Brain microvascular endothelial cell (primary cell): ENCODE measurements around the gene POMT1.
A peak's percentile ranks its signal among the peaks of the same experiment; 100 is the strongest.

Experiments
- DNase-seq: peaks from one replicate; pipeline ENCODE4 v3.0.0-alpha.2; 2020
- H3K27ac ChIP-seq: fragments of 250-450 bp; sonication (Bioruptor Pico); 2 replicates; pipeline ENCODE4 v1.5.1; 2020; ENCODE audit warnings: mild to moderate bottlenecking, moderate library complexity
- H3K27me3 ChIP-seq: fragments of 250-450 bp; sonication (Bioruptor Pico); replicated peaks from 2 replicates; pipeline ENCODE4 v1.5.1; 2020; ENCODE audit warnings: mild to moderate bottlenecking
- H3K36me3 ChIP-seq: fragments of 250-450 bp; sonication (Bioruptor Pico); replicated peaks from 2 replicates; pipeline ENCODE4 v1.5.1; 2020; ENCODE audit warnings: mild to moderate bottlenecking
- H3K4me3 ChIP-seq: 2 replicates; pipeline ENCODE4 v1.5.1; 2011; ENCODE audit warnings: low read depth, mild to moderate bottlenecking, control low read depth, low read length, moderate library complexity
- CTCF ChIP-seq: IDR thresholded peaks from 2 replicates; pipeline ENCODE4 v1.5.1; 2011; ENCODE audit warnings: low read depth, mild to moderate bottlenecking, moderate library complexity, low read length, control low read depth, inconsistent platforms; ENCODE audit errors: missing control alignments
- in situ Hi-C: cut with HindIII; loops from 2 replicates; pipeline ENCODE4 v1.10.0; 2017; ENCODE audit warnings: low sequenced_read_pairs, low pct_ligation_motif_present

Gene POMT1

GRCh38 chr9:131500939-131501541 is 1.7 kb upstream of the POMT1 start:
- Histone ChIP-seq H3K27ac (no peak overlapping the region), H3K36me3 (peaks cover 35% of the 10 kb centered on the region)
- TF ChIP-seq CTCF, result no peak

GRCh38 chr9:131503626-131504465 is 1.1 kb downstream of the POMT1 start:
- H3K4me3 ChIP-seq, result peak overlapping the region; percentile 78
- no peaks in the 10 kb centered on the region for H3K27me3 ChIP-seq
- H3K36me3 ChIP-seq, result peaks cover 16% of the 10 kb centered on the region
- DNase-seq, result no peak
- H3K27ac ChIP-seq, result no peak overlapping the region
- in situ Hi-C loops, result no loop called here
- TF ChIP-seq CTCF, result no peak

More at GRCh38 chr9:131500939-131501541, 1.7 kb upstream of the POMT1 start:
- Histone ChIP-seq H3K4me3 (no peak overlapping the region), H3K27me3 (no peaks in the 10 kb centered on the region)
- no peak for DNase-seq
- in situ Hi-C loops, result no loop called here

- DNase-seq, result no peak
- no peaks in the 10 kb centered on the region for H3K27me3 ChIP-seq
- H3K36me3 ChIP-seq, result peaks cover 16% of the 10 kb centered on the region
- no peak overlapping the region for H3K27ac ChIP-seq
- in situ Hi-C loops, result no loop called here
- TF ChIP-seq CTCF, result no peak
- no peak overlapping the region for H3K4me3 ChIP-seq
These were observed 2.3 kb downstream of the POMT1 start for GRCh38 chr9:131505012-131505411.

- Histone ChIP-seq H3K27me3 (no peaks in the 10 kb centered on the region), H3K27ac (no peak overlapping the region), H3K36me3 (peaks cover 50% of the 10 kb centered on the region), H3K4me3 (no peak overlapping the region)
- no peak for TF ChIP-seq CTCF
- in situ Hi-C loops, result no loop called here
- DNase-seq, result no peak
These were observed 8.7 kb downstream of the POMT1 start for GRCh38 chr9:131511416-131511815.

- no peak for TF ChIP-seq CTCF
- no peak overlapping the region for H3K27ac ChIP-seq
- in situ Hi-C loops, result no loop called here
- H3K4me3 ChIP-seq, result no peak overlapping the region
- H3K36me3 ChIP-seq, result peaks cover 55% of the 10 kb centered on the region
- no peaks in the 10 kb centered on the region for H3K27me3 ChIP-seq
- no peak for DNase-seq
These were observed 9.2 kb downstream of the POMT1 start for GRCh38 chr9:131511880-131512279.
